ENCODE measurements around the gene ZNF296. TPM values are rescaled to one million over a fixed set of nuclear protein-coding genes. Genes with fewer than 3 reads are reported as not detected.

The ZNF296 gene
- total RNA-seq, 1 donor from 2014 or later: 0.20 TPM

DNA sequence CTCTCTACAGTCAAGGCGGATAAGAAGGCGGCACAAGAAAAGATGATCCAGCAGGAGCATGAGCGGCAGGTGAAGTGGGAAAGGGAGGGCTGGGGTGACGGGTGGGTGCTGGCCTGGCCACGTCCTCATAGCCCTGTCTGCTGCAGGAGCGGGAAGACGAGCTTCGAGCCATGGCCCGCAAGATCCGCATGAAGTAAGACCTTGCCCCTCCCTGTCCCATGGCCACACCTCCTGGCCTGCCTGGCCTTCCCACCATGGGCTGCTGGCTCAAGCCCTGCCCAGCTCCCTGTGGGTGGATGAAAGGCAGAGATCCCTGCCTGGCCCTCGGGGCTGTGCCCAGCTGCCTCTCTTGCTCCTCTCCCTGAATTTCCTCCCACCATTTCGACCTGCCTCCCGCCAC lies 7.2 kb downstream of the ZNF296 start:
- ATAC-seq: peak; percentile 35
- DNase-seq: no peak
- intact Hi-C loops (cut with micrococcal nuclease): no loop called here

DNA sequence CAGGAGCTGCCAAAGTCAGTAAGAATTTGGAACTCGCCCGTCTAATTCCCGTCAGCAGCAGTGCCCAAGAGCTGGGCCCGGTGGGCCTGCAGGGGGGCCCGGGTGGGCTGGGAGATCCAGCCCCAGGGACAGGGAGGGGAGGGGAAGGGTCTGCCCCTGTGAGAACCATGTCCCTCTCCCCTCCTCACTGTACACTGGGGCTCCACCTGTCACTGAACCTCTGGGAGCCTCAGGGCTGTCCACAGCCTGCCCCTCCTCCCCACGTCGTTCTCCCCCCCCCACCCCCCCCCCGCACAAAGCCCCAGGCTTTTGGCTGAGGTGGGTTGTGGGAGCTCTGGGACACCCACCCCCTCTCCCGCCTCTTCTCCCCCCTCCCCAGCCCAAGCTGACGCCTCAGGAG lies 8.2 kb downstream of the ZNF296 start:
- intact Hi-C loops (cut with micrococcal nuclease): no loop called here
- ATAC-seq: no peak
- DNase-seq: no peak

DNA sequence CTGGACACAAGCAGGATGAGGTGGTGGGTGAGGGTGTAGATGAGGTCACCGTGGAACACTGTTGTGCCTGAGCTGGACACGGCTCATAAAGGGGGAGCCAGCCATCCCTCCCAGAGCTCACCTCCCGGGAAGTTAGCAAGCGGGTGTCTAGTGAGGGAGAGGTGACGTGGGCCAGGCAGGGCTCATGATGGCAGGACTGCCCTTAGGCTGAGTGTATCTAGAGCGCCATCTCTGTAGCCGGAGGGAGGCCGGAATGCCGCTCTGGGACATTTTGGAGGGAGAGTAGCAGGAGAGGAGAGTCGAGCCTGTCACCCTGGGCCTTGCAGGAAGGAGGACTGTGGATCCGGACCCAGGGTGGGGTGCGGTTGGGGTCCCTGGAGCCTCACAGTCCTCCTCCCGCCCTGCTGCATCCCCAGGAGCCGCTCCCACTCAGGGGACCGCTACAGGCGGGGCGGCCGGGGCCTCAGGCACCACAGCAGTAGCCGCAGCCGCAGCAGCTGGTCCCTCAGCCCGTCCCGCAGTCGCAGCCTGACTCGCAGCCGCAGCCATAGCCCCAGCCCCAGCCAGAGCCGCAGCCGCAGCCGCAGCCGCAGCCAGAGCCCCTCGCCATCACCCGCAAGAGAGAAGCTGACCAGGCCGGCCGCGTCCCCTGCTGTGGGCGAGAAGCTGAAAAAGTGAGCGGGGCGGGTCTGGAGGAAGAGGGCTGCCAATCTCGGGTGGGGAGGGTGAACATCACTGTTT lies 9.2 kb downstream of the ZNF296 start:
- ATAC-seq: no peak
- intact Hi-C loops (cut with micrococcal nuclease): no loop called here
- DNase-seq: no peak

DNA sequence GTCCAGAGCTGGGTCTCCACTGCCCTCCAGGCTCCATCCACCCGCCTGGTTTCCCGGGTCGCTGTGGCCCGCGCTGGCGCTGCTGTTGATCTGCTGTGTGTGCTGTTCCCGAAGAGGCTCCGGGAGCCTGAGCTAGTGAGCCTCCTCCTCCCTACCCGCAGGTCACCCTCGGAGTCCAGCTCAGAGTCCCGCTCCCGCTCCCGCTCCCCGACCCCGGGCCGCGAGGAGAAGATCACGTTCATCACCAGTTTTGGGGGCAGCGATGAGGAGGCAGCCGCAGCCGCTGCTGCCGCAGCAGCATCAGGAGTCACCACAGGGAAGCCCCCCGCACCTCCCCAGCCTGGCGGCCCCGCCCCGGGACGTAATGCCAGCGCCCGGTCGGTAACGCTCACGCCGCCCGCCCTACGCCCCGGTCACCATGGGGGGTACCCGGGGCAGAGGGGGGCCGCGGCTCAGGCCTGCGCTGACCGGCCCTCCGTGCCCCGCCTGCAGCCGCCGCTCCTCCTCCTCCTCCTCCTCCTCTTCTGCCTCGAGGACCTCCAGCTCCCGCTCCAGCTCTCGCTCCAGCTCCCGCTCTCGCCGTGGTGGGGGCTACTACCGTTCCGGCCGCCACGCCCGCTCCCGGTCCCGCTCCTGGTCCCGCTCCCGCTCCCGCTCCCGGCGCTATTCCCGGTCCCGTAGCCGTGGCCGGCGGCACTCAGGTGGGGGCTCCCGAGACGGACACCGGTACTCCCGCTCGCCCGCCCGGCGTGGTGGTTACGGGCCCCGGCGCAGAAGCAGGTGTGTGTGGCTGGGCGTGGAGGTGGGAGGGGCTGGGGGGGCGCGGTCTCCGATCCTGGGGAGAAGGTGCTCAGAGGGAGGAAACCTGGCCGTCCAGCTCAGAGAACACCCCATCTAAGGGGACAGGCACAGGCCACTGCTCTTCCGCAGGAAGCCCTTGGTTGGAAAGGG lies 12.2 kb downstream of the ZNF296 start:
- no peak for ATAC-seq
- intact Hi-C loops (cut with micrococcal nuclease): no loop called here

DNA sequence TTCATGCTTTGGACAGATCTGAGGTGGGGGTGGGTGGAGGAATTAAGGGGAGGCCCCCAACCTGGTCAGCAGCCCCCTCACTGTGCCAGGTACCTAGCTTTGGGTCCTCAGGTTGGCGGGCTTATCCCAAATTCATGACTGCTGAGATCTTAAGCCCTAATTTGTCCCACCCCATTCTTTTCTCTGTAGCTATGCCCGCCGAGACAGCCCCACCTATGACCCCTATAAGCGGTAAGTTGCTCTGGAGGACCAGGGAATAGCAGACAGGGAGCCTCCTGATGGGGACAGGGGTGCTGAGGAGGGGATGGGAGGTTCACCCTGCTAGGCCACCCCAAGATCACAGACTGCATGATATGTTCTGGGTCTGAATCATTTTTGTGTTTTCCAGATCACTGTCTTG lies 14.3 kb downstream of the ZNF296 start:
- ATAC-seq: no peak
- DNase-seq: no peak
- intact Hi-C loops (cut with micrococcal nuclease): no loop called here

More for the DNA sequence above, 12.2 kb downstream of the ZNF296 start:
- DNase-seq: no peak

DNA sequence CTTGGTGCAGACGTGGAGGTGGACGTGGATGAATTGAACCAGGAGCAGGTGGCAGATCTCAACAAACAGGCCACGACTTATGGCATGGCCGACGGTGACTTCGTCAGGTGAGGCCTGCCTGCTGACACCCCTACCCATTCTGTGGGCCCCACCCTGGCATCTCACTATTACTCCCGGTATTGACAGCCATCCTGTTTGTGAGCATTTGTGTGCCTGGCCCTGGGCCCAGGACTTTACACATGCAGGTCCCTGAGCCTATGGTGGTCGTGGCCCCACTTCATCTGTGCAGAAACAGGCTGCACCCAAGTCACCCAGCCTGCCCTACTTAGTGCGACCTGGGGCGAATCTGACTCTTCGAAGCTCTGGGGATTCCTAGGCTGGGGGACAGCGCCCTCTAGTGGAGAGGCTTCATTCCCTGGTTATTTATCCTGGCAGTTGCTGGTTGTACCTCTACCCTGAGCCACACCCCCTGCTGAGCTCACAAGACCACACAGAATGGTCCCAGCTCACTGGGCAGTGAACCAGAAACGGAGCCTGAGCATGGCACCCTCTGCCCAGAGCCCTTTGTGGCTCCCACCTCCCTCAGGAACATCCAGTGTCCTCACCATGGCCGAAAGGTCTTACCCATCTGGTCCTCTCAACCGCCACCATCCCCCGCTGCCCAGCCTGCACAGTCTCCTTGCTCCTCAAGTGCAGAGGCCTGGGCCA lies 16.9 kb downstream of the ZNF296 start:
- peak; percentile 66 for ATAC-seq

DNA sequence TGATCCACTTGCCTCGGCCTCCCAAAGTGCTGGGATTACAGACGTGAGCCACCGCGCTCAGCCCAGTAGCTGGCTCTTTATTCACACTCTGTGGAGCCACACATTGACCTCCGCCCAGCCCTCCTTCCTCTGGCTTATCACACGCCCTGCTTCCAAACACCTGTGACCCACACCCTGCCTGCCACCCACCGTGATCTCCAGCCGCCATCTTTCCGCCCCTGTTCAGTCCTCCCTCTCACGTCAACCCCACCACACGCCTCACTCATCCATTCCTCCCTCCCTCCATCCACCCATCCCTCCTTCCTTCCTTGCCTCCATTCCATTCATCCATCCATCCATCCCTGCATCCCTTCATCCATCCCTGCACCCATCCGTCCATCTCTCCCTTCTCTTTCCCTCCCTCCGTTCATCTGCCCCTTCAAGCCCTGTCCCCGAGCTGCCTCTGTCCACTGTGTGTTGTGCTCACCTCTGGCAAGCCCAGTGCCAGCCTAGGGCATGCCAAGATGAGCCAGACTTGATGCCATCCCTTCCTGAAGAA lies 17.6 kb downstream of the ZNF296 start:
- intact Hi-C loops (cut with micrococcal nuclease): no loop called here
- no peak for ATAC-seq
- no peak for DNase-seq

More for the DNA sequence above, 16.9 kb downstream of the ZNF296 start:
- peak; percentile 60 for DNase-seq
- intact Hi-C loops (cut with micrococcal nuclease): no loop called here

DNA sequence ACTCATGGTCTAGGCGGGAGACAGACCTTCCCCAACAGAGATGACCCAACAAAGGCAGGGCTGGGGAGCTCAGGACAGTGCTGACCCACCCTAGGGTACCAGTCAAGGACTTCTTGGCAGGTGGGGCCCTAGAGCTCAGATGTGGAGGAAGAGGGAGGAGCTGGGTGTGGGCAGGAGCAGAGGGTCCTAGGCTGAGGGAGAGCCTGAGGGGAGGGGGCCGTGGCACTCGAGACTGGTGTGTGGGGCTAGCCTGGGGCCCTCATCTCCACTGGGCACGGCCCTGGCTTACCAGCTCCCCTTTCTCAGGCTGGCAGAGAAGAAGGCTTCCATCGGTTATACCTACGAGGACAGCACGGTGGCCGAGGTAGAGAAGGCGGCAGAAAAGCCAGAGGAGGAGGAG lies 18.8 kb downstream of the ZNF296 start:
- DNase-seq (no peak), ATAC-seq (no peak)
- intact Hi-C loops (cut with micrococcal nuclease): no loop called here

DNA sequence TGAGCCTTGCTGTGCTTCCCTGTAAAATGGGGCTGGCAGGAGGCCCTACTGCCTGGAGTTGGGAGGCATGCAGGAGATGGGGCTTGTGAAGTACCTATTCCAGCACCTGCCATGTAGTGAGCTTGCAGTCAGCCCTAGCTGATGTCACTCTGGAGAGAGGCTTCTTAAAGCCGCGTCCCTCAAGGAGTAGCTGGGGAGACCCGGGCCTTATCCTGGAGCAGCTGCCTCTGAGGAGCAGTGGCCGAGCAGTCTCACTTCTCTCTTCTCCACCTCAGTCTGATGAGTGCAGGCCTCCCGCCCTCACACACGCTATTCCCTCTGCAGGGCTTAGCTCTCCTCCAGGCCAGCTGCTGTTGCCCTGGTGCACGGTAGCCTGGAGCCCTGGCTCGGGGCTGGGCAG lies 19.4 kb downstream of the ZNF296 start:
- intact Hi-C loops (cut with micrococcal nuclease): no loop called here
- no peak for DNase-seq
- ATAC-seq: no peak

DNA sequence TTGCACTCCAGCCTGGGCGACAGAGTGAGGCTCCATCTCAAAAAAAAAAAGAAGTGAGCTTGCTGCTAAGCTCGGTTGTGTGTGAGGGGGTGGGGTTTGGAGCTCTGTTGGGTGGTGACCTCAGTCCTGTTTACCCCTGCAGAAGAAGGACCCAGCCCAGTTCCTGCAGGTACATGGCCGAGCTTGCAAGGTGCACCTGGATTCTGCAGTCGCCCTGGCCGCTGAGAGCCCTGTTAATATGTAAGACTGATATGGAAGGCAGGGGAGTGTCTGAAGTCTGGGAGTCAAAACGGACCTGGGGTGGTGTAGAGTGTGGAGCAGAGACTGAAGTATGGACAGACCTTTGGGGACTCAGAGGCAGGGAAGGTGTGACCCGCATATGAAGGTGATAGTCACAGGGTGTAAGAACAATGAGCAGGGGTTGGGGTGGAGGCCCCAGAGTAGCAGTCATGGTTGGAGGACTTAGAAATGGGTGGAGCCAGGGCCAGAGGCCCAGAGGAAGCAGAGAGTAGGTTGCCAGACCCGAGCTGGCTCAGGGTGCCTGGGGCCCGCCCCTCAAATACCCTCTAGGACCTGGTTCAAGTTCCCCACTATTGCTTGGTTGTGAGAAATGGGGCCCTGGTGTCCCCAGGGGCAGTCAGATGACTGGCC lies 24.2 kb downstream of the ZNF296 start:
- no peak for ATAC-seq
- no peak for DNase-seq
- intact Hi-C loops (cut with micrococcal nuclease): no loop called here

DNA sequence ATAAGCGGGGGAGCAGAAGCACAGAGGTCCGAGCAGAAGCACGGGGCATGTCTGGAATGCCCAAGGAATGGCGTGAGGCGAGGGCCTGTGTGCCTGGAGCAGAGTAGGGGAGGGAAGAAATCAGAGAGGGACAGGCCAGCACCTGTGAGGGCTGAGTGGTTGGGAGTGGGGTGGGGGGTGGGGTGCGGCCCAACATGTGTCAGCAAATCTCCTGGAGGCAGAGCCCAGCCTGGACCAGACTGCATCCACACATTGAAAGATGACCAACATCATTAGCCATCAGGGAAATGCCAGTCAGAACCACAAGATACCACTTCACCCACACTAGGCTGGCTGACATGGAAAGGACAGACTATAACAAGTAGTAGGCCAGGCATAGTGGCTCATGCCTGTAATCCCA lies 26.2 kb downstream of the ZNF296 start:
- no peak for DNase-seq
- ATAC-seq: no peak
- intact Hi-C loops (cut with micrococcal nuclease): no loop called here

DNA sequence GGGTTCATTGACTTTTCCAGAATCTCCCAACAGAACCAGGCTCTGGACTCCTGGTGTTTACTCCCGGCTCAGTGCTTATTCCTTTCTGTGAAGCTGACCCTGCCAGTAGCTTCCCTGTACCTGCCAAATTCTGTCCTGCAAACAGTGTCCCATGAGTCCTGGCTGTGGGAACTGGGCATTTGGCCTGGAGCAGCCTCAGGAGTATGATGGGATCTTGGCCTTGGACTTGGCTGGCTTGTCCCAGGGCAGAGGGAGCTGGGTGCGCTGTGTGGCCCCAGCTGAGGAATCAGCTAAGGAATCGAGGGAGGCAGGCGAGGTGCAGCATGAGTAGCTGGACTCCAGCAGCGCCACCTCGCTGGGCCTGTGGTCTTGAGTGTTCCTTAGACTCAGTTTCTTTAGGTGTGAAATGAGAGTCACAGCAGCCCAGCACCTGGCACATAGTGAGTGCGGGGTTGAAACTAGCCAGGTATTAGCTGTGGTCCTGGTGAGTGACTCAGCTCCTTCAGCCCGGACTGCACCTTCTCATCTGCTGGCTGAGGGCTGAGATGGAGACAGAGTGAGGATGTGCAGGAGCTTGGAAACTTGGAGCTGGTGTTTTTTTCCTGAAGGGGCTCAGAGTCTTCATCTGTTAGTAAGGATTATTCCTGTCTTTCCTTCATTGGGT lies 27.1 kb downstream of the ZNF296 start:
- ATAC-seq (peak; percentile 91), DNase-seq (peak; percentile 66)
- intact Hi-C loops (cut with micrococcal nuclease): no loop called here

DNA sequence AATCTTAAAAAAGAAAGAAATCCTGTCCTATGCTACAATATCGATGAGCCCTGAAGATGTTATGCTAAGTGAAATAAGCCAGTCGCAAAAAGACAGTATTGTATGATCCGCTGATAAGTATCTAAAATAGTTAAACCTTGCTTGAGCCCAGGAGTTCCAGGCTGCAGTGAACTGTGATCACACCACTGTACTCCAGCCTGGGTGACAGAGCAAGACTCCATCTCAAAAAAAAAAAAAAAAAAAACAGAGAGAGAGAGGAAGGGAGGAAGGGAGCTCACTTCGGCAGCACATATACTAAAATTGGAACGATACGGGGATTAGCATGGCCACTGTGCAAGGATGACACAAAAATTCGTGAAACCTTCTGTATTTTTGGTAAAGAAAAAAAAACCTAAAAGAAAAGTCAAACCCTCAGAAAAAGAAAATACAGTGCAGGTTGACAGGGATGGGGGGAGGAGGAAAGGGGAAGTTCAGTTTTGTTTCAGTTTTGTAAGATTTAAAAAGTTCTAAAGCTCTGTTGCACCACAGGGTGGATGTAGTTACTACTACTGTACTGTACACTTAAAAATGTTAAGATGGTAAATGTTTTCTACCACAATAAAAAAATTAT lies 29.0 kb downstream of the ZNF296 start:
- intact Hi-C loops (cut with micrococcal nuclease): no loop called here
- no peak for ATAC-seq
- no peak for DNase-seq

DNA sequence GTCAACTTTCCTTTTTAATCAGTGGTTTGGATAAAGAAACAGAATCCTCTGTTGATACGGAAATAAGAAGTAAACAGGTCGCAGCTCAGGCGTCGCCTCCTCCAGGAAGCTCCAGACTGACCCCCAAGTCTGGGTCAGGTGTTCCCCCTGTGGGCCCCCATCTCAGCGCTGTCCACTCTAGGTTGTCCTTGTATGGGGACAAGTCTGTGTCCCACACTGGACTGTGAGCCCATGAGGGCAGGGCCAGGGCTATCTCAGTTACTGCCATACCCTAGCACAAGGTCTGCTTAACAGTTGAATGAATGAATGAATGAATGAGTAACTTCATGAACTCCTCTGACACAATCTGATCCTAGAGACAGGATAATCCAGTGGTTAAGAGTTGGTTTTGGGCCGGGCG lies 29.9 kb downstream of the ZNF296 start:
- no peak for ATAC-seq
- intact Hi-C loops (cut with micrococcal nuclease): no loop called here
- no peak for DNase-seq

DNA sequence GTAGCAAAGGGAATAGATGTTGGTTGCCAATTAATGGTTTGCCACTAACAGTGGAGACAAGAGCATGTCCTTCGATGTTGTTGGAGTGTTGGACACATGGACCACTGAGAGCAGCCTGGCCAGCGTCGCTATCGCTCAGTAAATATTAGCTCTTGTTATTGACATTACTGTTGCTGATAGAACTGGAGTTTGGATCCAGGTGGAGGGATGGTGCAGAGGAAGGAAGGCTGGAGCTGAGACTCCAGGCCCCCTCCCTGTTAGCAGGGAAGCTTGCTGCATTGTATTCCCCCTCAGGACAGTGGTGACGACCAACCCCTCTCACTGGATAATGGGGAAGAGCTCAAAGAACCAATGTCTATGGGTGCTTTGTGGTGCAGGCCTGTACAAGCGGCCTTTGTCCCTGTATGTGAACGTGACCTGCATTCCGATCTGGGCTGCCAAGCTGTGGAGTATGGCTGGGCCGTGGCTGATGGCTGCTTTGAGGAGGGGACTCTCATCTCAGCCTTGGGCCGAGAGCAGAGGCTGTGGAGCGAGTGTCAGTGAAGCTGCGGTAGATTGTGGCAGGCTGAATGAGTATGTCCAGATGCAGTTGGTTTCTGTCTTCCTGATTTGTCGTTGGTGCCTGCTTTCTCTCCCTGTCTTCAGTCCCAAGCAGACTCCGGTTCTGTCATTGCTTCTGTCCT lies 30.5 kb downstream of the ZNF296 start:
- peak; percentile 48 for ATAC-seq
- intact Hi-C loops (cut with micrococcal nuclease): no loop called here
- no peak for DNase-seq

DNA sequence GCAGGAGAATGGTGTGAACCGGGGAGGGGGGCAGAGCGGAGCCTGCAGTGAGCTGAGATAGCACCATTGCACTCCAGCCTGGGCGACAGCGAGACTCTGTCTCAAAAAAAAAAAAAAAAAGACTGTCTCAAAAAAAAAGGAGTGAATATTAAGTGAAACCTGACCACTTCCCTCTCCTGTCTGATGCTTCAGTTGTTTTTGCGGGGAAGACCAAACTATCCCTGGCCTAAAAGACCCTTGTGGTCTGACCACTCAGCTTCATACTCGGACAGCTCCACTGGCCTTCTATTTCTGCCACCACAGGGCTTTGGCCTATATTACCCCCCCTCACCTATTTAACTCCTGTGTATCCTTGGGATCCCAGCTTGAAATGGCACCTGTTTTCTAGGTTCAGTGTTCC lies 35.2 kb downstream of the ZNF296 start:
- ATAC-seq (no peak), DNase-seq (no peak)
- intact Hi-C loops (cut with micrococcal nuclease): no loop called here

DNA sequence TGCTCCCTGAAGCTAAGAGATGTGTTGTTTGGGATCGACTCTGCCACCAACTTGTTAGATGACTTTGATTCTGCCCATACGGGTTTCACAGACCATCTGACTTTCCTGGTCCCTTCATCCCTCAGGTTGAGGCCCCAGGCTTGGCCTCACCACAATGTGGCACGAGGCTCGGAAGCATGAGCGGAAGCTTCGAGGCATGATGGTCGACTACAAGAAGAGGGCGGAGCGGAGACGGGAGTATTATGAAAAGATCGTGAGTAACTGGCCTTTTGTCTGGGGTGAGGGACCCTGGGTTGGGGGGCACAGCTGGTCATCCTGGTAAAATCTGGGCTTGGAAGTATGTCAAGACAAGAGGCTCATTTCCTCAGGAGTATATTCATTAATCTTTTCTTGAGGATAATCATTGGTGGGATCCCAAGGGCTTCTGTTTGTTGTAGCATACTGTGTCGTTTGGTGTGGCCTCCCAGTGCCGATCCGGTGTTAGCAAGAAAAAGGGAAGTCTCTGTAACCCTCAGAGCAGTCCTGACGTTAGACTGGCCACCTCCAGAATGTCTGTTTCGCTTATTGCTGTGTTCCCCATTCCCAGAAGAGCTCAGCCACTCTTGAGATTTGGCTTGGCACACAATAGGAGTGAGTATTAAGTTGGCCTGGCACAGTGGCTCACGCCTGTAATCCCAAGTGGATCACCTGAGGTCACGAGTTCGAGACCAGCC lies 36.1 kb downstream of the ZNF296 start:
- DNase-seq (no peak), ATAC-seq (no peak)
- intact Hi-C loops (cut with micrococcal nuclease): no loop called here

Data from left ventricle myocardium superior (tissue), 1 donor.